ENCODE data around the gene PER2. TPM values are rescaled to one million over a fixed set of nuclear protein-coding genes. Genes with fewer than 3 reads are reported as not detected.

PER2 gene
- total RNA-seq, 2 experiments from 2014 or later, result 8.7 to 9.2 TPM

- Mint-ChIP-seq H3K27ac (no peak overlapping the region), H3K9me3 (no peaks in the 10 kb centered on the region), H3K27me3 (peaks cover 6% of the 10 kb centered on the region), H3K4me3 (no peak overlapping the region), H3K4me1 (no peaks in the 10 kb centered on the region), H3K36me3 (ENCODE audit: low read depth) (no peaks in the 10 kb centered on the region)
- no peak for DNase-seq
- ChIA-PET POLR2A (no interaction called here), CTCF (interaction anchor here (0.7 kb wide), 1 partner anchor 1998 kb away, joined by 3 read pairs; no protein-coding TSS in a partner anchor)
These were observed 16.9 kb upstream of the PER2 start for GRCh38 chr2:238305092-238305862.

DNA sequence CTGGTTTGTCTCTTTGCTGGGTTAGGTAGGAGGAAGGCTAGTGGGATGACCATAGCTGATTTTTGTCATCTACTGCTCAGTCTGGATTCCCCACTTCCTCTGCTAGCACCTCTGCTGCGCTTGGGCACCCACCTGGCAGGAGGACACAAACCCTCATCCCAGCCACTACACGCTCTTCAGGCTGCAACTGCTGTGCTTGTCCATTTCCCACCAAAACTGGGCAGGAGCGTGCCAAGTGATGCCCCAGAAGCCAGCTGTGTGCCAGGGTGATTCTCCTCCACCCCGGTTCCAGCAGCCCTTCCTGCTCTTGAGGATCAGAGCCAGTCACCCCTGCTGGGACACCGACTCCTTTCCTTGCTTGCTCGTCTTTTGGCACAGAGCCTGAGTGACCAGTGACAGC is 15.7 kb upstream of the PER2 start:
- CTCF ChIA-PET, result no interaction called here
- no peak for DNase-seq
- H3K27me3 Mint-ChIP-seq, result peaks cover 7% of the 10 kb centered on the region
- no peaks in the 10 kb centered on the region for H3K36me3 Mint-ChIP-seq (ENCODE audit: low read depth)
- H3K27ac Mint-ChIP-seq, result no peak overlapping the region
- POLR2A ChIA-PET, result no interaction called here
- no peaks in the 10 kb centered on the region for H3K9me3 Mint-ChIP-seq
- no peaks in the 10 kb centered on the region for H3K4me1 Mint-ChIP-seq
- no peak overlapping the region for H3K4me3 Mint-ChIP-seq

DNA sequence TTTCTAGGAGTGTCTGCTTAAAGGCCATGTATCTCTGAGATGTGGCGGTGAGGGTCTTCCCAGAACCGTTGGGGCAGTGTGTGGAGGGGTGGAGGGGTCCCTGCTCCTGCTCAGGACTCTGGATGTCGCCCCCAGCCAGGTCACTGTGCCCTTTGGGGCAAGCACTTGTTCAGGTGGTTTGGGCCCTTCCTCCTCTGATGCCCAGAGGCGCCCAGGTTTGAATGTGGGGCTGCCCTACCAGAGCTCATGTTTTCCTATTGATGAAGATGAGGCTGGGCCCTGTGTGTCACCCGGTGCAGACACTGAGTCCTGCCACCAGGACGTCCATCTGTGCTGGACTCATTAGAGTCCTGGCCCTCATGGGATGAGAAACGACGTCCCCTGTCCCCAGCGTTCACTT is 14.3 kb upstream of the PER2 start:
- H3K4me3 Mint-ChIP-seq, result no peak overlapping the region
- peaks cover 6% of the 10 kb centered on the region for H3K27me3 Mint-ChIP-seq
- no peaks in the 10 kb centered on the region for H3K36me3 Mint-ChIP-seq (ENCODE audit: low read depth)
- no peaks in the 10 kb centered on the region for H3K9me3 Mint-ChIP-seq
- no peaks in the 10 kb centered on the region for H3K4me1 Mint-ChIP-seq
- H3K27ac Mint-ChIP-seq, result no peak overlapping the region
- POLR2A ChIA-PET, result no interaction called here
- no peak for DNase-seq
- CTCF ChIA-PET, result no interaction called here

- ChIA-PET CTCF (no interaction called here), POLR2A (no interaction called here)
- Mint-ChIP-seq H3K27ac (no peak overlapping the region), H3K27me3 (peaks cover 6% of the 10 kb centered on the region), H3K36me3 (ENCODE audit: low read depth) (no peaks in the 10 kb centered on the region), H3K9me3 (no peaks in the 10 kb centered on the region), H3K4me3 (no peak overlapping the region), H3K4me1 (no peaks in the 10 kb centered on the region)
- DNase-seq, result no peak
These were observed 13.7 kb upstream of the PER2 start for GRCh38 chr2:238302087-238302486.

DNA sequence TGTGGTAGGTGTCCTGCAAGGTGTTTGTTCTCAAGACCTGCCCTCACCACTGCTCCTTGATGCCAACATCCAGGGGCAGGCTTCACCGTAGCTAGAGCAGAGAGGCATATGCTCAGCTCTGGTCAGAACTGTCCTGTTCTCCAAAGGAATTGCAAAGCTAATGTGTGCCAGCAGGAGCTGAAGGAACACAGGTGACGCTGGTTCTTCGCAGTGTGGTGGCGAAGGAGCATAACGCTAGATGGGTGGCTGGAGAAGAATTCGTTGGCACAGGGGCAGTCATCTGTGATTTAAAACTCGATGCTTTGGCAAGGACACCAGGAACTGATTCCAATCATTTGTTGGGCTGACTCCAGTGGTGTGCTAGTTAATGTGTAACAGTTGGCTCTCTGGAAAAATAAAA is 11.4 kb upstream of the PER2 start:
- no peak for DNase-seq
- no peak overlapping the region for H3K4me3 Mint-ChIP-seq
- no peaks in the 10 kb centered on the region for H3K9me3 Mint-ChIP-seq
- no peaks in the 10 kb centered on the region for H3K36me3 Mint-ChIP-seq (ENCODE audit: low read depth)
- ChIA-PET CTCF (no interaction called here), POLR2A (no interaction called here)
- no peaks in the 10 kb centered on the region for H3K4me1 Mint-ChIP-seq
- no peak overlapping the region for H3K27ac Mint-ChIP-seq
- H3K27me3 Mint-ChIP-seq, result peaks cover 6% of the 10 kb centered on the region

- no peak overlapping the region for H3K4me3 Mint-ChIP-seq
- no peak for DNase-seq
- ChIA-PET POLR2A (no interaction called here), CTCF (no interaction called here)
- H3K27ac Mint-ChIP-seq, result no peak overlapping the region
- peaks cover 5% of the 10 kb centered on the region for H3K27me3 Mint-ChIP-seq
- H3K4me1 Mint-ChIP-seq, result no peaks in the 10 kb centered on the region
- H3K36me3 Mint-ChIP-seq (ENCODE audit: low read depth), result no peaks in the 10 kb centered on the region
- H3K9me3 Mint-ChIP-seq, result no peaks in the 10 kb centered on the region
These were observed 8.4 kb upstream of the PER2 start for GRCh38 chr2:238296638-238297457.

DNA sequence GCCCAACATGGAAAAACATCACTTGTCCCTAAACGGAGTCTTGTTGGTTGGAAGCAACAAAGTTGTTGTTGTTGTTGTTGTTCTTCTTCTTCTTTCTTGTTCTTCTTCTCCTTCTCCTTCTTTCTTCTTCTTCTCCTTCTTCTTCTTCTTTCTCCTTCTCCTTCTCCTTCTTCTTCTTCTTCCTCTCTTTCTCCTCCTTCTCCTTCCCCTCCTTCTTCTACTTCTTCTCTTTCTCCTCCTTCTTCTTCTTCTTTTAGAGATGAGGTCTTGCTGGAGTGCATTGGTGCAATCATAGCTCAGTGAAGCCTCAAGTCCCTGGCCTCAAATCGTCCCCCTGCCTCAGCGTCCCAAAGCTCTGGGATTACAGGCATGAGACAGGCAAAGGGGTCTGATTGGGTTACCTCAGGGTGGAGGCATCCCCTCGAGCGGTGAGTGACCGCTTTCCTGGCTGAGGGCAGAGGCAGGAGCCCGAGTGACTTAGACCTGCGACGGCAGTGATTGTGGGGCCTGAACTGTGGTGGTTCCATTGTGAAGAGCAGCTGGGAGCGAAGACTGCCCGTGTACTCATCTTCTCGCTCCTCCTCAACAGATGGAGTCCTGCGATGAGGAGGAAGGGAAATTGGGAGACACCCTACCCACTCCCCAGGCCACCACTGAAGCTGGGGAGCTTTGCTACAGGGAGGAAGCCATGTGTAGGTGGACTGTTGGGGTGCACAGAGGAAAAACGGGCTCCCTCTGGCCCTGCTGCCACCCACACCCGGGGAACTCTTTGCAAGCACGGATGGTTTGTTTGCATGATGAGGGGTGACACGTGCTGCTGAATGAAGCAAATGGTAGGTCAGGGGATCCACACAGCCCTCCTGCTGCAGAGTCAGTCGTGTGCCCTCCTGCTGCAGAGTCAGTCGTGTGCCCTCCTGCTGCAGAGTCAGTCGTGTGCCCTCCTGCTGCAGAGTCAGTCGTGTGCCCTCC is 7.0 kb upstream of the PER2 start:
- Mint-ChIP-seq H3K27ac (no peak overlapping the region), H3K36me3 (ENCODE audit: low read depth) (no peaks in the 10 kb centered on the region), H3K27me3 (peaks cover 3% of the 10 kb centered on the region), H3K4me1 (no peaks in the 10 kb centered on the region), H3K9me3 (no peaks in the 10 kb centered on the region), H3K4me3 (no peak overlapping the region)
- ChIA-PET POLR2A (no interaction called here), CTCF (no interaction called here)
- no peak for DNase-seq

DNA sequence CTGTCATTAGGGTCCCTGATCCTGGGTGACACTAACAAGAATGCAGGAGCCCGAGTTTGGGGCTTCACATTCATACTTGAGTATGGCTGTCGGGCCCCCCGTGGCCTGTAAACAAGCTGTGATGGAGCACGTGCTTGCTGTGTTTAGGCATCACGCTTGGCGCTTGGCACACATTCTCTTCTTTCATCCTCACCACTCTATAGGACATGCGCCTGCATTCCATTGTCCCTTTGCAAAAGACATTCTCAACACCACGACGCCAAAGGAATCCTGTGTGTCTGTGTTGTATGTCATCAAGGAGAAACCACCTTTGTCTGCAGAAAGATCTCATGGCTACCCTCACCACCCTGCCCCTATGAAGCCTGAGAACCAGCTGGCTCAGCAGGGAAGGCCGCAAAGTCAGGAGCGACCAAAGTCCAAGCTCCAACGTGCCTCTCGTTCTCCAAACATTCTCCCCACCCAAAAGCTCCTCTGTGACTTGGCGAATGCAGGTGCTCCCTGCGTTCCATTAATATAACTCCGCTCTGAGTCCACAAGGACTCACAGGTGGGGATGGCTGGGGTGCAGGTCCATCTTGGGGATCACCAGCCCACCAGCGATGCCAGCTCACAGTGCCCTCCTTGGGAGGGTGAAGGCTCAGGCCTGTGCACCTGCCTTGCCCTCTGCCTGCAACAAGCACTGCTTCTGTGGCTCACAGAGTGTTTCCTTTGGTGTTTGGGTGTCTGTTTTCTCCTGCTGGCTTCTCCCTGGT is 6.2 kb upstream of the PER2 start:
- CTCF ChIA-PET, result no interaction called here
- H3K27ac Mint-ChIP-seq, result no peak overlapping the region
- no peaks in the 10 kb centered on the region for H3K9me3 Mint-ChIP-seq
- POLR2A ChIA-PET, result no interaction called here
- no peak for DNase-seq
- H3K36me3 Mint-ChIP-seq (ENCODE audit: low read depth), result no peaks in the 10 kb centered on the region
- H3K4me3 Mint-ChIP-seq, result no peak overlapping the region
- peaks cover 7% of the 10 kb centered on the region for H3K4me1 Mint-ChIP-seq
- no peaks in the 10 kb centered on the region for H3K27me3 Mint-ChIP-seq

- DNase-seq, result no peak
- Mint-ChIP-seq H3K27ac (no peak overlapping the region), H3K27me3 (no peaks in the 10 kb centered on the region), H3K4me1 (peaks cover 12% of the 10 kb centered on the region), H3K9me3 (no peaks in the 10 kb centered on the region), H3K4me3 (no peak overlapping the region), H3K36me3 (ENCODE audit: low read depth) (no peaks in the 10 kb centered on the region)
- ChIA-PET CTCF (no interaction called here), POLR2A (no interaction called here)
These were observed 5.6 kb upstream of the PER2 start for GRCh38 chr2:238294046-238294392.

DNA sequence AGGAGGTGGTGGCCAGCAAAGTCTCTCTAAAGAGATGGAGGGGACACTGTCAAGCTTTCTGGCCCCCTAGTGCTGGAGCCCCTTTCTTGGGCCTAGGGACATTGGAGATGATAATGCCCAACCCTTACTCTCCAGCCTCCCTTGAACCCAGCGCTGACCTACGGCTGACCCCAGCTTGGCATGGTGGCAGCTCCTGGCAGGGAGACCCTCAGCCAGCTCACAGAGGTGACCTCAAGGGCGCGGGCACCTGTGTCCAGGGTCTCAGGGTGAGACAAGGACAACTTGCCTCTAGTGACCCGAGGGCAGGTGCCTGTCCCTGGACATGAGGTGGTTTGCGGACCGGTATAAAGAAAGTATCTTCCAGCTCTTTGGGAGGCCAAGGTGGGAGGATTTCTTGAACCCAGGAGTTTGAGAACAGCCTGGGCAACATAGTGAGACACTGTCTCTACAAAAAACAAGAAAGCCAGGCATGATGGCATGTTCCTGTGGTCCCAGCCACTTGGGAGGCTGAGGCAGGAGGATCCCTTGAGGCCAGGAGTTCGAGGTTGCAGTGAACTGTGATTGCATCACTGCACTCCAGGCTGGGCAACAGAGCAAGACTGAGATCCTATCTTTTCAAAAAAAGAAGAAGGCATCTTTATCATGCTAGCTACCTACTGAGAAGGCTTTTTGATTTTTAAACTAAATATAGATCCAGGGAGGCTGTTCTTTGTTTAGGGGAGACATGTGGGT is 3.3 kb upstream of the PER2 start:
- no peak for DNase-seq
- ChIA-PET POLR2A (no interaction called here), CTCF (no interaction called here)

DNA sequence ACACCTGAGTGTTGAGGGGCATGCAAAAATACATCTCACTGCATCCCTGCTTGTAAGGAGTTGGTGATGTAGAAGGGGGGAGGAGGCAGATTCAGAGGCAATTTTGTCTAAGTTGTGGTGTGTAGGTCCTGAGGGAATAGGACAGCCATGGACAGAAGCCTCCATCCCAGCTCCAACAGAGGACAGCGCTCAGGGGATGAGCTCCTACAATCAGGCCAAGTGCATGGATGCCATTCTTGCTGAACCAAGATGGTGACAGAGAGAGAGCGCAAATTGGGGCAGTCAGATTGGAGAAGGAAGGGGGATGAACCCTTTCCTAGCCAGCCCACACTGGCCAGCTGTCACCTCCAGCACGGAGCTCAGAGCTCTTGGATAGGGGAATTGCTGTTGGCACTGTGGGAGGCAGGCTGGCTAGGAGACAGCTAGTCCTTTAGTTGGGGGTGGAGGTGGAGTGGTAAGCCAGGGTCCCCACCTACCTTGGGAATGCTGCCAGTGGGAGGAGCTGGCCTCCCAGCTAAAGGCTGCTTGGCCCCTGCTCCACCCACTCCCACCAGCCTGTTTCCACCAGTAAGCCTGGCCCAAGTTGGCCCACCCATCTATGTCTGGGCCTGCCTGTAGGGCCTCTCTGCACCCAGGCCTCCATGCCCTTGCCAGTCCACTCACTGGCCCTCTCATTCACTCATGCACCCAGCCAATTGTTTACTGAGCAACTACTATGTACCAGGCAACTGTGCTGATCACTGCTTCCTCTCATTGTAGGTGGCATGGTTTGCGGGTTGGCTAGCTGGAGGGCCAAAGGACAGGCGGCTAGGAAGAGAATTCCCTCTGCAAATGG is 2.5 kb upstream of the PER2 start:
- Mint-ChIP-seq H3K27ac (no peak overlapping the region), H3K27me3 (no peaks in the 10 kb centered on the region), H3K4me1 (peaks cover 25% of the 10 kb centered on the region), H3K9me3 (no peaks in the 10 kb centered on the region), H3K4me3 (no peak overlapping the region), H3K36me3 (ENCODE audit: low read depth) (no peaks in the 10 kb centered on the region)
- DNase-seq, result no peak
- ChIA-PET POLR2A (no interaction called here), CTCF (no interaction called here)

More for the DNA sequence above, 3.3 kb upstream of the PER2 start:
- H3K36me3 Mint-ChIP-seq (ENCODE audit: low read depth), result no peaks in the 10 kb centered on the region
- no peaks in the 10 kb centered on the region for H3K9me3 Mint-ChIP-seq
- H3K27me3 Mint-ChIP-seq, result no peaks in the 10 kb centered on the region
- no peak overlapping the region for H3K4me3 Mint-ChIP-seq
- no peak overlapping the region for H3K27ac Mint-ChIP-seq
- peaks cover 25% of the 10 kb centered on the region for H3K4me1 Mint-ChIP-seq
